HG03045 (cell line): ENCODE results near the gene GPC5.
"Not testable (repeated sequence)": the region's sequence is repeated elsewhere in the genome, so short reads cannot be mapped to it uniquely, and the experiment has no call there.

Source experiments
- ATAC-seq: cut with Tn5 transposase; IDR thresholded peaks from one replicate; pipeline ENCODE4 v1.9.1; 2021; ENCODE audit warnings: mild to moderate bottlenecking, moderate library complexity; ENCODE audit not compliant: unreplicated experiment

GPC5 gene

DNA sequence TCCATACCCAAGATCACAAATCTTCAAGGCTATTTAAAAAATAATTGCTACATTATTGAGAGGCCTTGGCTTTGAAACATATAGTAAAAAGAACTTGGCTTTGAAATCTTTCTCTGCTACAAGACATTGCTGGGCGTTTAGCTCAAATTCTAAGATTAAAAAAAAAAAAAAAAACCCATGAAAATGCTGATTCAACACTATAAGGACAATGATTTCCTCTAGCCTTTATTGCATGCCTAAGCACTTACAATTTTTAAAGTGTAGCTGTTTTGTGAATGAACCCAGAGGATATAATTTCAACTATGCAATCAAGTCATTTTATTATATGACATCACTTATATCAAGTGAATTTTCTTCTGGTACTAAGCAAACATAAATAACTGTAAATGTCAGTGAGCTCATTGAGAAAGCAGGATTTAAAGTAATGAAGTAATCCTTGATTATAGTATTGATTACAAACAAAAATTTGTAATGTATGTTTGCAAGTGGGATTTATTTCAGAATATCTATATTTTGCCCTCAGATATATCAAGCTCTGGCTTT lies 1488.2 kb downstream of the GPC5 start:
- no peak for ATAC-seq

DNA sequence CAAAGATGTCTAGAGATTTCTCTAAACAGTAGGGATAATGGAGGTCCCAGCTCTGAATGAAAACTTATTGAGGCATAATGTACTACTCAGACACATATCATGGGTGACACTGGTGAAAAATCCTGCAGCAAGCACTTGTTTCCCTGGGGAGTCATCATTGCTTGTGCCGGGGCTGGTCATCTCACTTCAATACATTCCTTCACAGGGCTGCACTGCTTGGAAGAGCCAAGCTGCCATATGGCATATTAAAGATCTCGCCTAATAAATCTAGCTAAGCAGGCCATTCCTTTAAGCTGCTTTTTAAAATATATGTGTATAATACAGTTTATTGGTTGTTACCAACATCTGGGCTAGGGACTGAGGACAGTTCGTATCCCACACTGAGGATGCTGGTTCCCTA lies 1496.0 kb downstream of the GPC5 start:
- no peak for ATAC-seq

DNA sequence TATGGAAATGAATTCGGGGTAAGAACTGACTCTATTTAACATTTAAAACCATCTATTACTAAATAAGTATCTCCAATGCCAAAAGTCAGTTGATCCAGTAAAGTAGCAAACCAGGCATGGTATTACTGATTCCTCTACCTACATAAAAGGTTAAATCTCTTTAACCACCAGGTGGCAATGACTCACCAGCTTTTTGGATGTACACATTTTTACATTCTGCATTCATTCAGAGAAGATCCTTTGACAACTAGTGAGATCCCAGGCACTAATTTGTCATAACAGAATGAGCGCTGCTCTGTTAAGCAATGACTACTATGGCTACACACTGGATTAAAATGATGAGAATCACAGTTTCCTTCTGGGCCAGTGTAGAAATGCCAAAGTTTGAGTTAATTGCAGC lies 1498.4 kb downstream of the GPC5 start:
- no peak for ATAC-seq

DNA sequence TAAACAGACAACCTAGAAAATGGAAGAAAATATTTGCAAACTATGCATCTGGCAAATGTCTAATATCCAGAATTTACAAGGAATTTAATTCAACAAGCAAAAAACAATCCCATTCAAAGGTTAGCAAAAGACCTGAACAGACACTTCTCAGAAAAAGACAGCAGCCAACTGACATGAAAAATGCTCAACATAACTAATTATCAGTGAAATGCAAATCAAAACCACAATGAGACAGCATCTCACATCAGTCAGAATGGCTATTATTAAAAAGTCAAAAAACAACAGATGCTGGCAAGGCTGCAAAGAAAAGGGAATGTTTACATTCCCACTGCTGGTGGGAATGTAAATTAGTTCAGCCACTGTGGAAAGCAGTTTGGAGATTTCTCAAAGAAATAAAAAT lies 1500.5 kb downstream of the GPC5 start:
- not testable (repeated sequence) for ATAC-seq

DNA sequence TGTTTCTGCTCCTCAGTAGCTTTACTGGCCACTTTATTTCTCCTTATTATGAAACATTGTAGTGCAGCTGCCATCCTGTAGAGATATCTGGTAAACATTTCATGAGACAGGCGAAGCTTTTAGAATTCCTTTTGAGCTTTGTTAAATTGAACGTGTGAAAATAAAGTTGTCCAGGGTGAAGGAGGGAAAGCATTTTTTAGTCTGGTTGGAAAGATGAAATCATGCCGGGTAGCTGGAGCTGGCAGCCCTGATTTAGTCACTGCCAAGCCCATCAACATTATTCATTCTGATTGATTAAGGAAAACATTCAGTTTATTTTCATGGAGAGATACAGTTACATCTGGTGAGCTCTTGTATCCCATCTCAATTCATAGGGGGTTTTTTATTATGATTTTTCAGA lies 1502.0 kb downstream of the GPC5 start:
- no peak for ATAC-seq

DNA sequence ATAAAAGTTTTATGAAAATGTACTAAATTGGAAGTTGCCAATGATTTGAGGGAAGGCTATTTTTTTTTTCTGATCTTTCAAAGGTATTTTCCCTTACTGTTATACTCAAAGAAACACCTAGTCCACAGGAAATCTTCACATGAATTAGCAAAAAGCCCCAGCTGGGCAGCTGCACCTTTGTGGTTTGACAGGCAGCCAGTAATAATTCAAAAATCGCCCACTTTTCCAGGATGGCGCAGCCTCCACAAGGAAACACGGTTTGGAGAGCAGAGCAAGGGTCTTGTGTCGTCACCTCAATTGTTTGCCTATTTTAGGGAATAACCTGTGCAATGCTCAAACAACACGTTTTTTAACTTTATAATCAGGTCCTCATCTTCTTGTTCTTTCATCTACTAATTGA lies 1503.3 kb downstream of the GPC5 start:
- ATAC-seq, result no peak

DNA sequence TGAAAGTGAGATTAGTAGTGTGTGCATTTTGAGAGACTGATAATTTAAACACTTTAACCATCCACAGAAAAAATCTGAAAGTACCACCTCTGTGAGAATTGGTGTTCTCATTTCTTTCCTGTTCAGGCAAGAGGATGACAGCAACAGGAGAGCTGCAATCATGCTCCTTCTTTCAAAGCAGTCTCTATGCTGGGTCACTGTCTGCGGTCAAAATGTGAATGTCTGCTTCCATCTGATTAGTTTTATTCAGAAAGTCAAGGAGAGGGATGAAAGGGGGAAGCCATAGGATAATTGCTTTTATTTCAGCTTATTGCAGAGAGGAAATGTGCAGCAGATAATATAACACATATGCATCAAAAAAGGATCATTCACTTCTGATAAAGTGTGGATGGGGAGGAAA lies 1514.2 kb downstream of the GPC5 start:
- no peak for ATAC-seq

DNA sequence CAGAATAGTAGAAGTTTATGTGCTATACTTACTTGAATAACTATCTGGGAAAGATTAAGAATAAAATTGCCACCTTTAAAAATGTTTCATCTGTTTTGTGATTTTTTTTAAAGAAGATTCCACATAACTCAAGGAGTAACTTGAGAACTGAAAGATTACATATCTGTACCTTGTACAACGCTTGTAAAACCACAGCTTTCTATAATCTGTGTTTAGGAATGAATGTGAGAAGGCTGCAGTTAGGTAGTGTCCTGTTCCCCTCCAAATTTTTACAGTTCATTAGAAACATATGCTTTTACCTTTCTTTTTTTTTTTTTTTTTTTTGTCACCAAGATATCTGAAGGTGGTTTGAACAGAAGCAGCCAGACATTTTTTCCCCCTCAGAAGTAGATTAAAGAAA lies 1515.4 kb downstream of the GPC5 start:
- ATAC-seq, result no peak
